Uterus (tissue), 4 donors: ENCODE measurements around the gene ZNF18. TPM values are rescaled to one million over a fixed set of nuclear protein-coding genes. Genes with fewer than 3 reads are reported as not detected.
"Not testable (repeated sequence)": the region's sequence is repeated elsewhere in the genome, so short reads cannot be mapped to it uniquely, and the experiment has no call there.

Experiments used
- DNase-seq, 2 donors: peaks; one replicate each; pipeline ENCODE4 v3.0.0-alpha.2; 2019 to 2020
- H3K27ac ChIP-seq, 2 donors: fragments of 200-600 bp; sonication (generic); 1 replicate in 1 of 2; 2 replicates in 1 of 2; pipeline ENCODE4 v1.5.1; 2016 to 2018
- H3K27me3 ChIP-seq, 2 donors: fragments of 200-600 bp; sonication (generic); one replicate each; pipeline ENCODE4 v1.5.1; 2018 to 2019; ENCODE audit warnings: control low read depth in 1 of 2
- H3K36me3 ChIP-seq, 2 donors: fragments of 200-600 bp; sonication (generic); one replicate each; pipeline ENCODE4 v1.5.1; 2019; ENCODE audit warnings: control low read depth in 1 of 2
- H3K4me1 ChIP-seq, 2 donors: fragments of 200-600 bp; sonication (generic); one replicate each; pipeline ENCODE4 v1.5.1; 2018 to 2019; ENCODE audit warnings: control low read depth in 1 of 2
- H3K4me3 ChIP-seq, 2 donors: fragments of 200-600 bp; sonication (generic); 1 replicate in 1 of 2; 2 replicates in 1 of 2; pipeline ENCODE4 v1.5.1; 2018 to 2019; ENCODE audit warnings: mild to moderate bottlenecking in 1 of 2
- H3K9me3 ChIP-seq, 2 donors: fragments of 200-600 bp; sonication (generic); one replicate each; pipeline ENCODE4 v1.5.1; 2019; ENCODE audit warnings: control low read depth in 1 of 2
- CTCF ChIP-seq, 4 experiments: fragments of 200-600 bp in 2 of 4; fragments of 450-650 bp in 2 of 4; sonication (generic) in 2 of 4; IDR thresholded peaks; one replicate each; pipeline ENCODE4 v1.5.1; 2016 to 2019; ENCODE audit warnings: antibody characterized with exemption in 4 of 4, mild to moderate bottlenecking in 2 of 4, moderate library complexity in 1 of 4
- POLR2A ChIP-seq, 2 donors: fragments of 450-650 bp; IDR thresholded peaks; one replicate each; pipeline ENCODE4 v1.6.1; 2016; ENCODE audit warnings: antibody characterized with exemption in 2 of 2, mild to moderate bottlenecking in 1 of 2, moderate library complexity in 1 of 2
- intact Hi-C: fragments of 100-400 bp; cut with DNase I; formaldehyde crosslinking; loops from one replicate; pipeline ENCODE4 v1.15.1; 2023; ENCODE audit warnings: low total_unique reads
- total RNA-seq, 4 donors: library from RNA; depleted of rRNA in 3 of 4; stranded (reverse); fragments of >200 nt in 3 of 4; gene quantifications; one replicate each; pipeline versions ENCODE4 v1.1.0 to v1.2.4, GENCODE V29; 2014 to 2023
- donor health status: DM: yes; HTN: yes; CAD: no.

Gene ZNF18
- total RNA-seq, 4 donors from 2014 or later, result 1.2 to 43.8 (median 16.5) TPM

DNA sequence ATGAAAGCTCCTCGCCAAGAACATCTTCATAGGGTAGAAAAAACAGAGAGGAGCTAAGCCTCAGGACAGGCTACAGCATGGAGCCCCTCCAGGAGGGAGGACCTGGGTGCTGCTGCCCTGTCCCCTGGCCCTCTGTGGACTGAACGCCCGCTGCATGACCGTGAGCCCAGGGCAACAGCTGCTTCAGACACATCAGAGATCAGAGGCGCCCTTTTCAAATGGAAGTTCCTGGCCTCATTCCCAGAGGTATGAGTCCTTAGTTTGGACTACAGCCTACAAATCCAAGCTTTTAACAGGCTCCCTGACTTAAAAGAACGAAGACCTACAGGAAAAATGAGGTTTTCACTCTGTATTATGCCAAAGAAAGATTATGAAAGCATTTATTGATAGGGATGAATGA, 48.5 kb downstream of the ZNF18 start:
- H3K36me3 ChIP-seq, result no peaks in the 10 kb centered on the region
- peaks cover 0 to 4% of the 10 kb centered on the region in 2 donors for H3K9me3 ChIP-seq
- intact Hi-C loops, result no loop called here
- no peak for TF ChIP-seq CTCF (IDR thresholded peaks at IDR 0.05)
- no peak for TF ChIP-seq POLR2A (IDR thresholded peaks at IDR 0.05)
- DNase-seq, result peak in 1 of 2 donors; percentile 28
- H3K4me3 ChIP-seq, result no peak overlapping the region
- H3K27me3 ChIP-seq, result no peaks in the 10 kb centered on the region
- H3K27ac ChIP-seq, result no peak overlapping the region
- H3K4me1 ChIP-seq, result no peaks in the 10 kb centered on the region

DNA sequence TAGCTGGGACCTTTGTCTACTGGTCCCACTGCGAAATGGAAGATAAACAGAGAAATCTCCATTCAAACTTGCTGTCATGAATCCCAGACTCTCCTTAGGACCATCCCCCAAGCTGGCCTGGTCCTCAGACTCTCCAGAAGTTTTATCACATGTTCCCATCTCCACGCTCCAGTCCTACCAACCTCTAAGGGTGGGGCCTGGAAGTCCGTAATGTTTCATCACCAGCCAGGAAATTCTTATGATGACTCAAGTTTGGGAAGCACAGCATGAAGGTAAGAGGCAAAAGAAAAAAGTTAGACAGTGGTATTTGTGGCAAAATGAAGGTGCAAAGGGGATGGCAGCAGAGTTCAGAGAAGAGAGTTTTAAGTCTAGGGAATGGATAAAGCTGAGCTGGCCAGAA, 52.7 kb downstream of the ZNF18 start:
- intact Hi-C loops, result no loop called here
- Histone ChIP-seq H3K27me3 (no peaks in the 10 kb centered on the region), H3K36me3 (no peaks in the 10 kb centered on the region), H3K4me3 (no peak overlapping the region), H3K4me1 (no peaks in the 10 kb centered on the region), H3K27ac (no peak overlapping the region), H3K9me3 (no peaks in the 10 kb centered on the region)
- no peak for DNase-seq
- TF ChIP-seq CTCF (IDR thresholded peaks at IDR 0.05), result no peak
- no peak for TF ChIP-seq POLR2A (IDR thresholded peaks at IDR 0.05)

DNA sequence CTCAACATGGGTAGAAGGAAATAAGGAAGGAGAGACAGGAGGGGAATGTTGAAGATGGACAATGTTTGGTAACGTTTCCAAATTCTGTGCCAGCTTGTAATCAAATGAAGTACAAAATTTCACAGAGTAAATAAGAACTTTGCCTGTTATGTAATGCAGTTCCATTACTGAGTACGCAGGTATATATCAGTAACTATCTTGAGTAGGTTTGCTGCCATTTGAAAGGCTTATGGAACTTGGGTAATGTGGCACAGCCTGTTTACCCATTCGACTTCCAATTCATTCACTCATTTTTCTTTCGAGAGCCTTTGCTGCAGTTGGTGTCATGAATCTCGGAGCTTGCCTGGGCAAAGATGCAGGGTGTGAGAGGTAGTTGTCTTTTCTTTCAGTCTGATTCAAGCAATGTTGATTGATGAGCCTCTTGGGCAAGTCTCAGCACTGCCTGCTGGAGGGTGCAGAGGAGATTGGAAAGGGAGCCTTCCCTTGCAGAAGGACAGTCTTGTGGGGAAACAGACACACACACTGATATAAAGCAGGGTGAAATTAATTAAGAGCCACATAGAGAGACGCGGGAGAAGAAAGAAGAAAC, 53.4 kb downstream of the ZNF18 start:
- TF ChIP-seq POLR2A (IDR thresholded peaks at IDR 0.05) (no peak), CTCF (IDR thresholded peaks at IDR 0.05) (no peak)
- H3K27me3 ChIP-seq, result no peaks in the 10 kb centered on the region
- no peak overlapping the region for H3K4me3 ChIP-seq
- no peaks in the 10 kb centered on the region for H3K4me1 ChIP-seq
- no peaks in the 10 kb centered on the region for H3K9me3 ChIP-seq
- intact Hi-C loops, result no loop called here
- no peak overlapping the region for H3K27ac ChIP-seq
- no peak for DNase-seq
- no peaks in the 10 kb centered on the region for H3K36me3 ChIP-seq

DNA sequence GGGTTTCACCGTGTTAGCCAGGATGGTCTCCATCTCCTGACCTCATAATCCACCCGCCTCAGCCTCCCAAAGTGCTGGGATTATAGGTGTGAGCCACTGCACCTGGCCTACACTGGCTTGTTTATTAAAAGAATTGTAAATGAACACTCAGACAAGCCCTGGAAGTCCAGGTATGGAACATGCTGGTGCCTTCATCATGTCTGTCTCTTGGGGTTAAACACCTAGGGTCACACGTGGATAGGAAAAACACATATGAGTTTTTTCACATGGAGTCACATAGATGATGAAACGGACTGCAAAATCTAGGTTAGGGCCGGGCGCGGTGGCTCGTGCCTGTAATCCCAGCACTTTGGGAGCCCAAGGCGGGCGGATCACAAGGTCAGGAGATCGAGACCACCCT, 54.2 kb downstream of the ZNF18 start:
- H3K4me3 ChIP-seq, H3K27ac ChIP-seq, H3K9me3 ChIP-seq, intact Hi-C loops, H3K36me3 ChIP-seq, DNase-seq, H3K4me1 ChIP-seq, H3K27me3 ChIP-seq: not testable (repeated sequence)

GRCh38 chr17:11940904-11941303, 56.4 kb downstream of the ZNF18 start:
- Histone ChIP-seq H3K27me3 (no peaks in the 10 kb centered on the region), H3K9me3 (no peaks in the 10 kb centered on the region), H3K4me1 (no peaks in the 10 kb centered on the region), H3K36me3 (no peaks in the 10 kb centered on the region), H3K4me3 (no peak overlapping the region), H3K27ac (no peak overlapping the region)
- intact Hi-C loops, result no loop called here
- TF ChIP-seq POLR2A (IDR thresholded peaks at IDR 0.05) (no peak), CTCF (IDR thresholded peaks at IDR 0.05) (no peak)
- DNase-seq, result no peak
